Kidney (tissue), 14 donors: ENCODE data around the gene RAMACL. TPM values are rescaled to one million over a fixed set of nuclear protein-coding genes. Genes with fewer than 3 reads are reported as not detected.
A peak's percentile ranks its signal among the peaks of the same experiment; 100 is the strongest.
"Not testable (repeated sequence)": the region's sequence is repeated elsewhere in the genome, so short reads cannot be mapped to it uniquely, and the experiment has no call there.

Experiments
- DNase-seq, 5 donors: peaks; one replicate each; pipeline ENCODE4 v3.0.0-alpha.2; 2013 to 2020
- FAIRE-seq: peaks from 2 replicates; lab custom pipeline; 2012; peaks lifted over from hg19 to GRCh38; lab: Jason Lieb, UNC
- H3K27ac ChIP-seq, 2 donors: one replicate each; pipeline ENCODE4 v1.7.0; 2013; ENCODE audit warnings: low read depth in 2 of 2, low read length in 2 of 2, inconsistent platforms in 1 of 2
- H3K27me3 ChIP-seq: one replicate; pipeline ENCODE4 v1.7.1; 2013; ENCODE audit warnings: low read length, inconsistent platforms; ENCODE audit not compliant: control insufficient read depth, insufficient read depth
- H3K36me3 ChIP-seq, 3 donors: one replicate each; pipeline versions ENCODE4 v1.7.0 to v1.7.1; 2013; ENCODE audit warnings: low read length in 3 of 3, control low read depth in 1 of 3, inconsistent platforms in 1 of 3; ENCODE audit not compliant: insufficient read depth in 3 of 3, control insufficient read depth in 2 of 3
- H3K4me1 ChIP-seq, 3 donors: one replicate each; pipeline versions ENCODE4 v1.7.0 to v1.7.1; 2013; ENCODE audit warnings: low read length in 3 of 3, inconsistent platforms in 1 of 3, low read depth in 1 of 3; ENCODE audit not compliant: control insufficient read depth in 2 of 3, insufficient read depth in 2 of 3
- H3K4me3 ChIP-seq, 3 donors: one replicate each; pipeline versions ENCODE4 v1.7.0 to v1.8.1; 2013; ENCODE audit warnings: low read length in 3 of 3, control low read depth in 1 of 3, inconsistent platforms in 1 of 3
- H3K9ac ChIP-seq, 3 donors: one replicate each; pipeline versions ENCODE4 v1.7.0 to v1.7.1; 2013; ENCODE audit warnings: low read length in 3 of 3, control low read depth in 1 of 3, inconsistent platforms in 1 of 3
- H3K9me3 ChIP-seq, 3 donors: one replicate each; pipeline versions ENCODE4 v1.7.0 to v1.7.1; 2013; ENCODE audit warnings: low read length in 3 of 3, control low read depth in 1 of 3, inconsistent platforms in 1 of 3; ENCODE audit not compliant: control insufficient read depth in 2 of 3, insufficient read depth in 1 of 3
- intact Hi-C: fragments of 100-400 bp; cut with DNase I; formaldehyde crosslinking; loops from one replicate; pipeline ENCODE4 v1.11.1; 2022
- polyA plus RNA-seq: library from polyadenylated mRNA; stranded (reverse); fragments of 350-450 nt; fragmentation: Illumina TruSeq; extraction: RNeasy Lipid Tissue Mini Kit (QIAGEN cat#74804); gene quantifications from one replicate; pipeline ENCODE4 v1.2.3, GENCODE V29; 2014; ENCODE audit warnings: low read depth, low replicate concordance; ENCODE audit not compliant: insufficient read depth
- total RNA-seq: library from RNA; stranded (reverse); fragmentation: NEBNext Ultra II Directional; extraction: Animal tissue kit (Norgen Biotek cat#: 25700); gene quantifications from one replicate; pipeline ENCODE4 v1.2.1, GENCODE V29; 2021
- TF ChIP-seq, protein P1 (sequence below): IDR thresholded peaks from 3 replicates; pipeline ENCODE4 v1.5.1; 2012; ENCODE audit warnings: mild to moderate bottlenecking, moderate library complexity, borderline replicate concordance; ENCODE audit not compliant: insufficient read depth; ENCODE audit errors: extremely low read depth
- donor health status: control.
- donor health status: control.
- donor health status: control.
- donor health status: control.
- donor health status: control.
- donor health status: DM: yes; HTN: yes; CAD: no.
- donor health status: Normal renal cell carcinoma (clear cell type).

RAMACL gene
- total and polyA plus RNA-seq, 2 donors from 2014 or later = 1.9 TPM; not detected in 1

DNA sequence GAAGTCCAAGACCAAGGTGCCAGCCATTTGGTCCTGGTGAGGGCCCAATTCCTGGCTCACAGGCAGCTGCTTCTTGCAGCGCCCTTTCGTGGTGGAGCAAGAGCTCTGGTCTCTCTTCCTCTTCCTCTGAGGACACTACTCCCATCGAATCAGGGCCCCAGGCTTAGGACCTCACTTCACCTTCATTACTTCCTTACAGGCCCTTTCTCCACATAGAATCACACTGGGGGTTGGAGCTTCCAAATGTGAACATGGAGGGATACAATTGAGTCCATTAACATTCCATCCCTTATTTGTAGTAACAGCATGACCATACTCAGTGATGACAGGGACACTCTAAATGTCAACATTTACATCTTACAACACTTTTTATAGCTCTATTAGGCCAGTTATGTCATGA lies 2.3 kb downstream of the RAMACL start:
- no peaks in the 10 kb centered on the region for H3K9me3 ChIP-seq
- intact Hi-C loops = no loop called here
- no peak overlapping the region for H3K27ac ChIP-seq
- TF ChIP-seq, protein P1, sequence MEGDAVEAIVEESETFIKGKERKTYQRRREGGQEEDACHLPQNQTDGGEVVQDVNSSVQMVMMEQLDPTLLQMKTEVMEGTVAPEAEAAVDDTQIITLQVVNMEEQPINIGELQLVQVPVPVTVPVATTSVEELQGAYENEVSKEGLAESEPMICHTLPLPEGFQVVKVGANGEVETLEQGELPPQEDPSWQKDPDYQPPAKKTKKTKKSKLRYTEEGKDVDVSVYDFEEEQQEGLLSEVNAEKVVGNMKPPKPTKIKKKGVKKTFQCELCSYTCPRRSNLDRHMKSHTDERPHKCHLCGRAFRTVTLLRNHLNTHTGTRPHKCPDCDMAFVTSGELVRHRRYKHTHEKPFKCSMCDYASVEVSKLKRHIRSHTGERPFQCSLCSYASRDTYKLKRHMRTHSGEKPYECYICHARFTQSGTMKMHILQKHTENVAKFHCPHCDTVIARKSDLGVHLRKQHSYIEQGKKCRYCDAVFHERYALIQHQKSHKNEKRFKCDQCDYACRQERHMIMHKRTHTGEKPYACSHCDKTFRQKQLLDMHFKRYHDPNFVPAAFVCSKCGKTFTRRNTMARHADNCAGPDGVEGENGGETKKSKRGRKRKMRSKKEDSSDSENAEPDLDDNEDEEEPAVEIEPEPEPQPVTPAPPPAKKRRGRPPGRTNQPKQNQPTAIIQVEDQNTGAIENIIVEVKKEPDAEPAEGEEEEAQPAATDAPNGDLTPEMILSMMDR = no peak
- peaks cover 2 to 5% (median 2%) of the 10 kb centered on the region in 3 donors for H3K4me1 ChIP-seq
- no peak overlapping the region for H3K4me3 ChIP-seq
- H3K36me3 ChIP-seq = no peaks in the 10 kb centered on the region
- H3K9ac ChIP-seq = no peak overlapping the region
- FAIRE-seq (no peak), DNase-seq (no peak)
- H3K27me3 ChIP-seq = no peaks in the 10 kb centered on the region

DNA sequence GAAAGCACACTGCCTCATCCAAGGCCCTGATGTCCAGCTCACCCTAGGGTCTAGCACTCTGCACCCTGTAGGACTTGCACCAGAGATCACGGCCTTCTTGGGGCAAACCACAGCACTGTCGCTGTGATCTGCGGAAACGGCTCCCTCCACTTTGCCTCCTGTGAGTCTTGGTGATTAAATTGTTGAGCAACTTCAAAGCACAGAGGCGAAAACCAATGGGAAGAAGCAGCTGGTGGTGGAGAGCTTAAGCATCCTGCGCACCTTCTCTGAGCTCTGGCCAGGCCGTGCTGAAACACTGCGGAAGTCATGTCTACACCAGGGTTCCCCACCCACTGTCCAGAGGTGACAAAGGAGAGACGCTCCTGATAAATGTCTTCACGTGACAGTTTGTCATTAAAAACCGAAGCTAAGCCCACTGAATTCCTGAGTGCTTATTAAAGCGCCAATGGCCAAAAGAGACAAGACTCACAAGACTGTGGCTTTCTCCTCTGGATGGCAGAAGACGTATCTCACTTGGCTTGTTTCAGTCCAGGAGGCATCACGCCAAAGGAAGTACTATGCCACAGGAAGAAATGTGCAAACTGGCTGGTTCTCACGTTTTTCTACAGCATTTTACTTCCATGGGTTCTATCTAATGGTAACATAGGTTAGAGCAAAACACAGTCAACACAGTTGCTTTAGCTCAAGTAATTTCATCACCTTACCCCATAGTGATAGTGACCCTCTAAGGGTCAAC lies 3.1 kb downstream of the RAMACL start:
- H3K4me1 ChIP-seq = peaks cover 0 to 2% (median under 1%) of the 10 kb centered on the region in 3 donors
- no peaks in the 10 kb centered on the region for H3K36me3 ChIP-seq
- FAIRE-seq (no peak), DNase-seq (no peak)
- no peak overlapping the region for H3K4me3 ChIP-seq
- no peaks in the 10 kb centered on the region for H3K27me3 ChIP-seq
- H3K9ac ChIP-seq = no peak overlapping the region
- H3K9me3 ChIP-seq = no peaks in the 10 kb centered on the region
- intact Hi-C loops = no loop called here
- TF ChIP-seq, protein P1 = no peak
- no peak overlapping the region for H3K27ac ChIP-seq

DNA sequence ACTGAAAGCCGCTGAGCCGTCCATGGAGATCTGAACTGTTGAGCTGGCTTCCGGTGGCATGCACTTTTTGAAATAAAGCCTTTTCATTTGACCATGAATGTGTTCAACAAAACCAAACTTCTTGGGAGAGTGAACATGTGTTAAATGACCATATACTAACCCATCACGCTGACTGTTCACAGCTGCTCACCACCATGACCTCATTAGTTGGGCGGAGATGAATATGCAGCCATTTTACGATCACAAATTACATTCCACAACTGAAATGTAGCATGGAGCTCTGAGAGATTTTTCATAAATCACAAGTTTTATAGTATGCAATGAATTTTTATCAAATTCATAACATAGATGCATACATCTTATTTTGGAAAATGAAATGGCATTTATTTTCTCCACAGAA lies 4.2 kb downstream of the RAMACL start:
- FAIRE-seq = no peak
- H3K4me1 ChIP-seq = peaks cover 0 to 2% (median 0%) of the 10 kb centered on the region in 3 donors
- TF ChIP-seq, protein P1 = no peak
- no peak overlapping the region for H3K4me3 ChIP-seq
- no peaks in the 10 kb centered on the region for H3K9me3 ChIP-seq
- no peak overlapping the region for H3K9ac ChIP-seq
- no peaks in the 10 kb centered on the region for H3K36me3 ChIP-seq
- DNase-seq = peak in 3 of 5 donors; percentile 63 to 91 (median 74)
- intact Hi-C loops = no loop called here
- no peaks in the 10 kb centered on the region for H3K27me3 ChIP-seq
- no peak overlapping the region for H3K27ac ChIP-seq

DNA sequence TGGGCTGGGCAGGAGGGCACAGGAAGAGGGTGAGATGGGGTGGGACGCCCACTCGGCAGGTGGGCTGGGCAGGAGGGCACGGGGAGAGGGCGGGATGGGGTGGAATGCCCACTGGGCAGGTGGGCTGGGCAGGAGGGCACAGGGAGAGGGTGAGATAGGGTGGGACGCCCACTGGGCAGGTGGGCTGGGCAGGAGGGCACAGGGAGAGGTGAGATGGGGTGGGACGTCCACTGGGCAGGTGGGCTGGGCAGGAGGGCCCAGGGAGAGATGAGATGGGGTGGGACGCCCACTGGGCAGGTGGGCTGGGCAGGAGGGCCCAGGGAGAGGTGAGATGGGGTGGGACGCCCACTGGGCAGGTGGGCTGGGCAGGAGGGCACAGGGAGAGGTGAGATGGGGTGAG lies 4.7 kb downstream of the RAMACL start:
- H3K27me3 ChIP-seq, H3K27ac ChIP-seq, H3K9ac ChIP-seq, FAIRE-seq, H3K4me3 ChIP-seq, intact Hi-C loops, H3K4me1 ChIP-seq, H3K9me3 ChIP-seq, H3K36me3 ChIP-seq, DNase-seq: not testable (repeated sequence)
